ENCODE measurements around the gene FBLN1.

DNA sequence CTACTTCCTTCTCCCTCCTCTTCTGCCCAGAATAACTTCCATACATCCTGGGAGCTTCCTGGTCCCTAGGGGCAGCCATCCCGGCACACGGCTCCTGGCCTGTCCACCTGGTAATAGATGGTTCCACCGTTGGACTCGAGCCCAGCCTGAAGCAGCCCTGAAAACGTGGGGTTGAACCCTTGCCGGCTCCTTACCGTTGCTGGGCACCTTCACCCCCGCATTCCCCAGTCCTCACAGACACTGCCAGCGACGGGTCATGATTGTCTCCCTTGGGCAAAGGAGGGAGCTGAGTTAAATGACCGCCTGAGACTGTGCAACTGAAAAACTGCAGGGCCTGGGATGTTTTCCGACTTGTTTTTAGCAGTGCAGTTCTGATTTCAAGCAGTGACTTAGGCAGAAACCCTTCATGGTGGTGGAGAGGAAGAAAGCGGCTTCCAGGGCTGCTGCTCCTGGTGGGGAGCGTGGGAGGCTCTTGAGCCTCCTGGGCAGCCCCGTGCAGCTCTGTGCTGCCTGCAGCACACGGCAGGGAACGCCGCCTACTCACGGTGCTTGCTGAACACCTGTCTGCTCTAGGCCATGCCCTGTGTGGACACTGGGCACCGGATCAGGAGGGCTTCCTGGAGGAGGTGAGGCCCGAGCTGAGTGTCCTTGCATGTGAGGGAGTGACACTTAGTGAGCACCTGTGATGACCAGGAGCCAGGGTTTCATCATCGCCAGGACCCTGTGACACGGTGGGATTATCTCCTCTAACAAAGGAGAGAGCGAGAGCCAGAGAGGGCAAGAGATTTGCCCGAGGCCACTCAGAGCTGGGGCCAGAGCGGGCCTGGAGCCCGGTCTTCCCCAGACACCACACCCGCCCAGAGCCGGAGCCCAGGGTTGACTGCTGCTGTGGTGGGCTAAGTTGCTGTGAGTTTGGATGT lies 77.4 kb downstream of the FBLN1 start:
- TF ChIP-seq, protein P1, sequence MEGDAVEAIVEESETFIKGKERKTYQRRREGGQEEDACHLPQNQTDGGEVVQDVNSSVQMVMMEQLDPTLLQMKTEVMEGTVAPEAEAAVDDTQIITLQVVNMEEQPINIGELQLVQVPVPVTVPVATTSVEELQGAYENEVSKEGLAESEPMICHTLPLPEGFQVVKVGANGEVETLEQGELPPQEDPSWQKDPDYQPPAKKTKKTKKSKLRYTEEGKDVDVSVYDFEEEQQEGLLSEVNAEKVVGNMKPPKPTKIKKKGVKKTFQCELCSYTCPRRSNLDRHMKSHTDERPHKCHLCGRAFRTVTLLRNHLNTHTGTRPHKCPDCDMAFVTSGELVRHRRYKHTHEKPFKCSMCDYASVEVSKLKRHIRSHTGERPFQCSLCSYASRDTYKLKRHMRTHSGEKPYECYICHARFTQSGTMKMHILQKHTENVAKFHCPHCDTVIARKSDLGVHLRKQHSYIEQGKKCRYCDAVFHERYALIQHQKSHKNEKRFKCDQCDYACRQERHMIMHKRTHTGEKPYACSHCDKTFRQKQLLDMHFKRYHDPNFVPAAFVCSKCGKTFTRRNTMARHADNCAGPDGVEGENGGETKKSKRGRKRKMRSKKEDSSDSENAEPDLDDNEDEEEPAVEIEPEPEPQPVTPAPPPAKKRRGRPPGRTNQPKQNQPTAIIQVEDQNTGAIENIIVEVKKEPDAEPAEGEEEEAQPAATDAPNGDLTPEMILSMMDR (conservative IDR thresholded peaks at IDR 0.05; ENCODE audit: low read length): no peak
- no peak for TF ChIP-seq EZH2phosphoT487 (IDR thresholded peaks at IDR 0.05; ENCODE audit: borderline replicate concordance)
